HFF-Myc (cell line): Measurements from ENCODE around the gene MAP3K20.

ENCODE experiments used
- DNase-seq: peaks from one replicate; pipeline ENCODE4 v3.0.0-alpha.2; 2011; ENCODE audit warnings: low read depth; ENCODE audit errors: extremely low read depth
- H3K4me3 ChIP-seq: replicated peaks from 2 replicates; pipeline ENCODE4 v1.5.1; 2011; ENCODE audit warnings: low read depth, mild to moderate bottlenecking, control low read depth, low read length
- TF ChIP-seq, protein P1 (sequence below): IDR thresholded peaks from 2 replicates; pipeline ENCODE4 v1.5.1; 2012; ENCODE audit warnings: mild to moderate bottlenecking, low read depth, low read length, control low read depth; ENCODE audit errors: missing control alignments

MAP3K20 gene

DNA sequence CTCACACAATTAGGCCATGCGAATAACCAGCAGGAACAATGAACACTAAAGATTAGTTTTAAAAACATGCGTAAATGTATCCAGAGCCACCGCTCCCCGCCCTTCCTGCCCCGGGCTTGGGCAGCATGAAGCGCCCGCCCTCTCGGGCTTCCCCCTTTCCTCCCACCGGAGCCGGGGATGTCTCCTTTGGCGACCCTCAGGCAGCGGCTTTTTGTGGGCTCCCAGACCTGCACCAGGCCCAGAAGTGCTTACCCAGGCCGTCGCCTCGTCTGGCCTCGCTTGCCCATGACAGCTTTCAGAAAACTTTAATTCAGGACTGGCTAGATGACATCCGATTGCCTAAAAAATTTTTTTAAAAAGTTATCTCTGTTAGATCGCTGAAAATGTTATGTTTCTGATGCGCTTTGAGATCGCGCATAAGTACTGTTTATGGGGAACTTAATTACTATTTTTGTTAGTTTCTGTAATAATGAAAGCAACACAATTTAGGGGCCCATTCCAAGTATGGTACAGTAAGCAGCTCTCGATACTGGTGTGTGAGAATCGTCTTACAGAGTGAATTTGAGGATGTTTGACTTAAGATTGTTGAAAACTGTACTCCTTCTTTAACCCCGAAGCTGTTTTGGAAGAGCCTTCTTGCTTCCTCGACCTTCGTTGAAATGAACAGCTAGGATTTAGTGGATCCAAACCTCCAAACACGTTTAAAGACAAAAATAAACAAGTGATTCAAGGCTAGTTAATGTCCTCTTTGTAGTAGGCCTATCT, 1.1 kb downstream of the MAP3K20 start:
- DNase-seq, result no peak
- peak overlapping the region; percentile 65 for H3K4me3 ChIP-seq
- TF ChIP-seq, protein P1, sequence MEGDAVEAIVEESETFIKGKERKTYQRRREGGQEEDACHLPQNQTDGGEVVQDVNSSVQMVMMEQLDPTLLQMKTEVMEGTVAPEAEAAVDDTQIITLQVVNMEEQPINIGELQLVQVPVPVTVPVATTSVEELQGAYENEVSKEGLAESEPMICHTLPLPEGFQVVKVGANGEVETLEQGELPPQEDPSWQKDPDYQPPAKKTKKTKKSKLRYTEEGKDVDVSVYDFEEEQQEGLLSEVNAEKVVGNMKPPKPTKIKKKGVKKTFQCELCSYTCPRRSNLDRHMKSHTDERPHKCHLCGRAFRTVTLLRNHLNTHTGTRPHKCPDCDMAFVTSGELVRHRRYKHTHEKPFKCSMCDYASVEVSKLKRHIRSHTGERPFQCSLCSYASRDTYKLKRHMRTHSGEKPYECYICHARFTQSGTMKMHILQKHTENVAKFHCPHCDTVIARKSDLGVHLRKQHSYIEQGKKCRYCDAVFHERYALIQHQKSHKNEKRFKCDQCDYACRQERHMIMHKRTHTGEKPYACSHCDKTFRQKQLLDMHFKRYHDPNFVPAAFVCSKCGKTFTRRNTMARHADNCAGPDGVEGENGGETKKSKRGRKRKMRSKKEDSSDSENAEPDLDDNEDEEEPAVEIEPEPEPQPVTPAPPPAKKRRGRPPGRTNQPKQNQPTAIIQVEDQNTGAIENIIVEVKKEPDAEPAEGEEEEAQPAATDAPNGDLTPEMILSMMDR, result no peak

DNA sequence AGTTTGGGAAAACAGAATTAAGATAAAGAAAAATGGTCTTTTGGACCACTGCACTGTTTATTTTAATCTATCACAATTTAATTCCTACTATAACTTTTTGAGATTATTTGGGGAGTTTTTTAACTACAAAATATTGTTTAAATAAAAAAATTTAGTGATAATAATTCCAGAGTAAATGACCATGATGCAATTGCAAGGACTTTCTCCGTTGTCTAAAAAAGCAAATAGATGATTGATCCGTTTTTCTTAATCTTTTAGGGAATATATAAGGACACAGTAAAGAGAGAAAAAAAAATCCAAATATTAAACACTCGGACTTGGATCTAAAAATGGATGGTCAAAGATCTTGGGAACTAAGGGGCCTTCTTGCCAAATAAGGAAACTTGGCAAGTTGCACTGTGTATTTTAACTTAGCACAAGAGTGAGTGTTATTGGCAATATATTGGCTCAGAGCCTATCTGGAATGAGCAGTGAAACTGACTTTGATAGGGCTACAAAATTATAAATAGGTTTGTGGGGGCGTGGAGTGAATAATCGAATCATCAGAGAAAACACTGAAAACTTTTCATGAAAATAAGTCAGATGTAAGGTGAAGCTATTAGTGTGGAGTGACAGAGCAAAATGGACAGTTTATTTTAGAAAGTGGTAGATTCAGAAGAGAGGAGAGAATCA, 2.0 kb downstream of the MAP3K20 start:
- no peak for DNase-seq
- H3K4me3 ChIP-seq, result peak overlapping the region; percentile 65; the same call in 1 of the 2 replicates
- TF ChIP-seq, protein P1, result no peak

DNA sequence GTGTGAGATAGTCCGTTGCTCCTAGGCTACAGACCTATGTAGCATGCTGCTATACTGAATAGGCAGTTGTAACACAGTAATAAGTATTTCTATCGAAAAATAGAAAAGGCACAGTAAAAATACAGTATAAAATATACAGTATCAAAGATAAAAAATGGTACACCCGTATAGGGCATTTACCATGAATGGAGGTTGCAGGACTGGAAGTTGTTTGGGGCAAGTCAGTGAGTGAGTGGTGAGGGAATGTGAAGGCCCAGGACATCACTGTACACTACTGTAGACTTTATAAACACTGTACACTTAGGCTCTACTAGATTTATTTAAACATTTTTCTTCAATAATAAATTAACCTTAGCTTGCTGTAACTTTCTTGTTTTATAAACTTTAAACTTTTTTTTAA, 3.5 kb downstream of the MAP3K20 start:
- no peak overlapping the region for H3K4me3 ChIP-seq
- DNase-seq, result no peak
- TF ChIP-seq, protein P1, result no peak

DNA sequence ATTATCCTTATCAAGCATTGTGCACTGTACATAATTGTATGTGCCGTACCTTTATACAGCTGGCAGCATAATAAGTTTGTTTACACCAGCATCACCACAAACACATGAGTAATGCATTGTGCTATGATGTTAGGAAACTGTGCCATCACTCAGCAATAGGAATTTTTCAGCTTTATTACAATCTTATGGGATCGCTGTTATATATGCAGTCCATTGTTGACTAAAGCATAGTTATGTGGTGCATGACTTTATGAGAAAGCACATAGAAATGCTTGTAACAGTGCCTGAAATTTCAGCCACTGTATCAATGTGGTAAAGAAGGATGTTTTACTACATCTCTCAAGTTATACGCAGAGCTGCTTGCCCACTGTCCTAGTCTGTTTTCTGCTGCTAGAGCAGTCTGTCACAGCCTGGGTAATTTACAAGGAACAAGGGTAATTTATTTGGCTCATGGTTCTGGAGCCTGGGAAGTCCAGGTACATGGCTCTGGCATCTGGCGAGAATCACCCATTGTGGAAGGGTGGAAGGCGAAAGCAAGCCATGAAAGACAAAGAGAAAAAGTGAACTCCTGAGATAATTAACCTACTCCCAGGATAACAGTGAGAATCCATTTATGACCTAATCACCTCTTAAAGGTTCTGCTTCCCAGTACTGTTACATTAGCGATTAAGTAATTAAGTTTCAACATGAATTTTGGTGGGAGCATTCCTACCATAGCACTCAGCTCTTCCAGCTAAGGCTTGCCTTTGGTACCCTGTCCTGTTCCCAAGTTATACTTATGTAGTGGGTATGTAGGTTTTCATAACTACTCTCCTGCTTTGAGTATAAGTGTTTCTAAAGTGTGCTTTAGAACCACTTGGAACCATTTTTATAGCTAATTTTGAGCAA, 4.6 kb downstream of the MAP3K20 start:
- H3K4me3 ChIP-seq, result no peak overlapping the region
- peak; percentile 76 for DNase-seq
- TF ChIP-seq, protein P1, result no peak

DNA sequence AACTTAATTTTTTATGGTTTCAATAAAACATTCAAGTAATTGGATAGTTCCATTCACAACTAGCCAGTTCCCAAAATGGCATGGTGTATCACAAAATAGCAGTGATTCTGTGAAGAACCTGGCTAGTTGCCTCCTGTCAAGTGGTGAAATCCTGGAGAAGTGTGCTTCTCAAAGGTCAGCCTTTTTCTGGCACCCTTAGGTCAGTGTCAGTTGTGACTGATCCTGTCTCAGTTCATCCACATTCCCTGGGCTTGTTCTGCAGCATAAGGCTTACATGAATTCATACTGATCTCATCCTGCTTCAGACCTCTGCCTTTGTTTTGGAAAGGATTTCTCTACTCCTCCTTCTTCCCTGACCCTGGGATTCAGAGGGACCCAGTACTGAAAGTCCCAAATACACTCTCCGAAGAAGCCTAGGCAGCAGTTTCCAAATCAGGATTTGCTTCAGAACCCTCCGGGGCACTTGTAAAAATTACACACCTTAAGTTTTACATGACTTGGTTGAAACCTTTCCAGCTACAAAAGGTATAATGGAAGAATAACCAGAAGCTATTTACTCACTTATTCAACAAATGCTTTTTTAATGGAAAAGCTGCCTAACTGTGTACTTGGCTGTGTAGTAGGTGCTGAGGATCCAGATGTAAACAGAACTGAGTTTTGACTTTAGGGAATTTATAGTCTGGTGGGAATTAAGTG, 11.0 kb downstream of the MAP3K20 start:
- TF ChIP-seq, protein P1, result no peak
- no peak overlapping the region for H3K4me3 ChIP-seq
- no peak for DNase-seq

DNA sequence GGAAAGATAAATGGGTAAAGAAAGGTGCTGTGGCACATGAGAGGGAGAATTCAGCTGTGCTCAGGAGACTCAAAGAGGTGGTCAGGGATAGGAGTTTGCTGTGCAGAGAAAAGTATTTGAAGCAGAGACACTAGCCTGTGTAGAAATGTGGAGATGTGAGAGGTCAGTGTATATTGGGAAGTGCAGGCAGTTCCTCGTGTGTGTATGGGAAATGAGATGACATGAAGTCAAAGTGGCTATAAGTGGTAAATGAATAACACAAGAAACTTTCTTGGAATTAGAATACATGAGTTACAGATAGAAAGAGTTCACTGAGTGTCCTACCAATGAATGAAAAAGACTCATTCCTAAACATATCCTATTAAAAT, 11.6 kb downstream of the MAP3K20 start:
- no peak for DNase-seq
- H3K4me3 ChIP-seq, result no peak overlapping the region
- TF ChIP-seq, protein P1, result no peak
